GM12865 (cell line): ENCODE data around the gene CWF19L2.
"Not testable (repeated sequence)": the region's sequence is repeated elsewhere in the genome, so short reads cannot be mapped to it uniquely, and the experiment has no call there.

ENCODE experiments used
- DNase-seq: peaks from one replicate; pipeline ENCODE4 v3.0.0; 2010; ENCODE audit warnings: low read depth
- H3K4me3 ChIP-seq: 2 replicates; pipeline ENCODE4 v1.5.1; 2011; ENCODE audit warnings: mild to moderate bottlenecking, low read depth, low read length, control low read depth
- CTCF ChIP-seq: IDR thresholded peaks from 2 replicates; pipeline ENCODE4 v1.5.1; 2011; ENCODE audit warnings: low read length, control low read depth, low read depth, inconsistent platforms; ENCODE audit not compliant: insufficient read depth; ENCODE audit errors: missing control alignments

The CWF19L2 gene

GRCh38 chr11:107397357-107397756 lies 60.3 kb downstream of the CWF19L2 start:
- DNase-seq = no peak
- H3K4me3 ChIP-seq = no peak overlapping the region
- TF ChIP-seq CTCF = no peak

GRCh38 chr11:107392611-107393010 lies 65.0 kb downstream of the CWF19L2 start:
- no peak for DNase-seq
- no peak overlapping the region for H3K4me3 ChIP-seq
- TF ChIP-seq CTCF = no peak

- not testable (repeated sequence) for DNase-seq, H3K4me3 ChIP-seq
These were observed 66.9 kb downstream of the CWF19L2 start for GRCh38 chr11:107390701-107391100.

GRCh38 chr11:107387666-107388065 lies 70.0 kb downstream of the CWF19L2 start:
- no peak for DNase-seq
- no peak for TF ChIP-seq CTCF
- no peak overlapping the region for H3K4me3 ChIP-seq

GRCh38 chr11:107385361-107385981 lies 72.2 kb downstream of the CWF19L2 start:
- no peak for TF ChIP-seq CTCF
- no peak for DNase-seq
- H3K4me3 ChIP-seq = no peak overlapping the region

- DNase-seq = no peak
- no peak overlapping the region for H3K4me3 ChIP-seq
- TF ChIP-seq CTCF = no peak
These were observed 73.3 kb downstream of the CWF19L2 start for GRCh38 chr11:107384144-107384852.

GRCh38 chr11:107372439-107372838 lies 85.2 kb downstream of the CWF19L2 start:
- no peak overlapping the region for H3K4me3 ChIP-seq
- no peak for TF ChIP-seq CTCF
- no peak for DNase-seq
